A549 (cell line): ENCODE results near the gene CERS5. TPM values are rescaled to one million over a fixed set of nuclear protein-coding genes. Genes with fewer than 3 reads are reported as not detected.
A peak's percentile ranks its signal among the peaks of the same experiment; 100 is the strongest.

Experiments
- ATAC-seq, 2 experiments: fragments of 200-7000 bp in 1 of 2; fragments of >200 bp in 1 of 2; cut with Nextera tagmentation in 1 of 2; cut with Tn5 transposase in 1 of 2; 3 replicates each; pipeline versions ENCODE4 v1.8.0 to v1.9.1; 2018 to 2020; ENCODE audit warnings: mild to moderate bottlenecking in 1 of 2, moderate library complexity in 1 of 2
- CTCF ChIA-PET: fragments of 300-600 bp; sonication (Branson Sonifier 250); formaldehyde crosslinking; extraction: SDS; loops from one replicate; lab custom pipeline; 2021; ENCODE audit warnings: antibody characterized with exemption, inconsistent platforms; lab: Yijun Ruan, JAX
- POLR2A ChIA-PET: fragments of 350-600 bp; formaldehyde crosslinking; extraction: SDS; loops from one replicate; lab custom pipeline; 2021; ENCODE audit warnings: antibody characterized with exemption, inconsistent platforms; lab: Yijun Ruan, JAX
- DNase-seq, 2 experiments: peaks; one replicate each; pipeline versions ENCODE4 v3.0.0 to v3.0.0-alpha.2; 2011 to 2016; ENCODE audit warnings: low read depth in 1 of 2, low spot score in 1 of 2
- FAIRE-seq: peaks from 2 replicates; lab custom pipeline; 2011; peaks lifted over from hg19 to GRCh38; lab: Jason Lieb, UNC
- H3K27ac ChIP-seq, 2 experiments: fragments of >200 bp; sonication (Bioruptor Twin); formaldehyde crosslinking; 3 replicates each; pipeline ENCODE4 v1.5.1; 2016 to 2017
- H3K4me1 ChIP-seq: fragments of >200 bp; sonication (Bioruptor Twin); formaldehyde crosslinking; 3 replicates; pipeline ENCODE4 v1.6.1; 2016
- H3K4me2 ChIP-seq: fragments of >200 bp; sonication (Bioruptor Twin); formaldehyde crosslinking; 3 replicates; pipeline ENCODE4 v1.6.1; 2016
- H3K4me3 ChIP-seq: fragments of >200 bp; sonication (Bioruptor Twin); formaldehyde crosslinking; 3 replicates; pipeline ENCODE4 v1.5.1; 2016
- H3K9me3 ChIP-seq: fragments of >200 bp; sonication (Bioruptor Twin); formaldehyde crosslinking; 3 replicates; pipeline ENCODE4 v1.6.1; 2016
- ATOH8 ChIP-seq: fragments of 250-450 bp; sonication (Bioruptor Pico); IDR thresholded peaks from 2 replicates; pipeline ENCODE4 v1.5.0; 2020; ENCODE audit warnings: low read depth, mild to moderate bottlenecking, moderate library complexity
- BCL3 ChIP-seq: fragments of >200 bp; sonication (Bioruptor Twin); formaldehyde crosslinking; IDR thresholded peaks from 3 replicates; pipeline ENCODE4 v1.6.1; 2016
- CHD4 ChIP-seq: fragments of 200-600 bp; sonication (generic); IDR thresholded peaks from 2 replicates; pipeline ENCODE4 v1.6.1; 2016; ENCODE audit warnings: antibody characterized with exemption, mild to moderate bottlenecking, borderline replicate concordance
- EHMT2 ChIP-seq: fragments of 200-600 bp; sonication (generic); IDR thresholded peaks from 2 replicates; pipeline ENCODE4 v1.6.1; 2016; ENCODE audit warnings: antibody characterized with exemption, low read depth, mild to moderate bottlenecking, moderate library complexity
- EP300 ChIP-seq, 2 experiments: fragments of >200 bp; sonication (Bioruptor Twin); formaldehyde crosslinking; IDR thresholded peaks; 2 replicates in 1 of 2; 3 replicates in 1 of 2; pipeline ENCODE4 v1.6.1; 2016 to 2017
- ESRRA ChIP-seq: fragments of 150-350 bp; IDR thresholded peaks from 2 replicates; pipeline ENCODE4 v1.6.1; 2014; ENCODE audit warnings: mild to moderate bottlenecking, low read length, borderline replicate concordance
- FOXS1 ChIP-seq: fragments of 250-450 bp; sonication (Bioruptor Pico); IDR thresholded peaks from 2 replicates; pipeline ENCODE4 v1.5.0; 2020; ENCODE audit warnings: mild to moderate bottlenecking, moderate library complexity
- HDAC2 ChIP-seq: fragments of 200-600 bp; sonication (generic); IDR thresholded peaks from 2 replicates; pipeline ENCODE4 v1.6.1; 2016
- HOXB5 ChIP-seq: fragments of 250-450 bp; sonication (Bioruptor Pico); IDR thresholded peaks from 2 replicates; pipeline ENCODE4 v1.5.0; 2020; ENCODE audit warnings: mild to moderate bottlenecking, moderate library complexity
- MAX ChIP-seq: IDR thresholded peaks from 2 replicates; pipeline ENCODE4 v1.6.1; 2012
- MYC ChIP-seq: IDR thresholded peaks from 2 replicates; pipeline ENCODE4 v1.6.1; 2012; ENCODE audit warnings: mild to moderate bottlenecking, inconsistent platforms, low read length, improper control_type of control experiment, borderline replicate concordance
- NPAS2 ChIP-seq: fragments of 250-450 bp; sonication (Bioruptor Pico); IDR thresholded peaks from 2 replicates; pipeline ENCODE4 v1.8.0; 2022; ENCODE audit warnings: mild to moderate bottlenecking, moderate library complexity, borderline replicate concordance
- NR3C1 ChIP-seq: fragments of >200 bp; sonication (Bioruptor Twin); formaldehyde crosslinking; IDR thresholded peaks from 3 replicates; pipeline ENCODE4 v1.6.1; 2017
- PBX3 ChIP-seq: IDR thresholded peaks from 2 replicates; pipeline ENCODE4 v1.6.1; 2012
- POLR2A ChIP-seq: IDR thresholded peaks from 2 replicates; pipeline ENCODE4 v1.6.1; 2012; ENCODE audit warnings: mild to moderate bottlenecking, low read length
- POLR2AphosphoS2 ChIP-seq: conservative IDR thresholded peaks from 2 replicates; pipeline ENCODE4 v1.6.1; 2012; ENCODE audit warnings: low read length, improper control_type of control experiment, inconsistent platforms
- RAD21 ChIP-seq, 2 experiments: fragments of >200 bp in 1 of 2; sonication (Bioruptor Twin) in 1 of 2; formaldehyde crosslinking in 1 of 2; IDR thresholded peaks in 1 of 2; conservative IDR thresholded peaks in 1 of 2; 2 replicates in 1 of 2; 3 replicates in 1 of 2; pipeline ENCODE4 v1.6.1; 2012 to 2018; ENCODE audit warnings: inconsistent platforms in 1 of 2
- RARB ChIP-seq: fragments of 250-450 bp; sonication (Bioruptor Pico); IDR thresholded peaks from 2 replicates; pipeline ENCODE4 v1.8.0; 2021; ENCODE audit warnings: mild to moderate bottlenecking, moderate library complexity
- RCOR1 ChIP-seq: fragments of 150-350 bp; IDR thresholded peaks from 2 replicates; pipeline ENCODE4 v1.6.1; 2014; ENCODE audit warnings: antibody characterized with exemption, low read length, low read depth
- RFX5 ChIP-seq: fragments of 450-650 bp; IDR thresholded peaks from 2 replicates; pipeline ENCODE4 v1.7.1; 2014; ENCODE audit warnings: antibody characterized with exemption, mild to moderate bottlenecking, moderate library complexity
- SREBF2 ChIP-seq: fragments of 450-650 bp; IDR thresholded peaks from 2 replicates; pipeline ENCODE4 v1.6.1; 2014; ENCODE audit warnings: mild to moderate bottlenecking, moderate library complexity
- ZC3H11A ChIP-seq: fragments of 450-650 bp; IDR thresholded peaks from 2 replicates; pipeline ENCODE4 v1.6.1; 2014; ENCODE audit warnings: antibody characterized with exemption, mild to moderate bottlenecking
- ZNF302 ChIP-seq: fragments of 250-450 bp; sonication (Bioruptor Pico); IDR thresholded peaks from 2 replicates; pipeline ENCODE4 v1.9.0; 2021; ENCODE audit warnings: inconsistent platforms, mild to moderate bottlenecking, moderate library complexity
- ZSCAN20 ChIP-seq: fragments of 250-450 bp; sonication (Bioruptor Pico); IDR thresholded peaks from 2 replicates; pipeline ENCODE4 v1.8.0; 2022; ENCODE audit warnings: mild to moderate bottlenecking, moderate library complexity
- WGBS: methylation state at CpG from one replicate; pipeline ENCODE4 v1.1.6; 2017; ENCODE audit errors: missing lambda C conversion rate; 5-methylcytosine and 5-hydroxymethylcytosine counted together
- polyA plus RNA-seq, 4 experiments: library from polyadenylated mRNA; depleted of rRNA in 3 of 4; stranded (reverse); fragments of >200 nt; fragmentation: RNase III in 1 of 4; extraction: RNeasy Plus Mini Kit Qiagen cat#74134 plus additional on column Dnase treatment in 1 of 4; gene quantifications; 2 replicates in 3 of 4; 3 replicates in 1 of 4; pipeline ENCODE4 v1.2.3, GENCODE V29; 2011 to 2017

CERS5 gene
- polyA plus RNA-seq, 2 of the 4 experiments (the other 2 are of a cell fraction) = 16.7 to 56.3 TPM

GRCh38 chr12:50104417-50105366 lies 62.5 kb downstream of the CERS5 start (continued):
- no peak for TF ChIP-seq MYC

GRCh38 chr12:50103767-50104321 lies 63.3 kb downstream of the CERS5 start, which contains the start of gene GPD1:
Gene GPD1, plus strand, starts transcription at chr12:50104008. Its CDS starts 43 bp downstream, at chr12:50104051.
- FAIRE-seq (no peak), ATAC-seq (peak; percentile 5 to 60; a peak in 3 of 6 replicates), DNase-seq (no peak)
- no peak for TF ChIP-seq ZNF302 (CRISPR knock-in tag)
- no peak for TF ChIP-seq ESRRA
- no peak for TF ChIP-seq EP300 (IDR thresholded peaks at IDR 0.05)
- no peak for TF ChIP-seq SREBF2
- Histone ChIP-seq H3K4me2 (no peak within 1 kb of the TSS), H3K4me3 (no peak within 1 kb of the TSS), H3K4me1 (no peaks in the 10 kb centered on the region), H3K27ac (no peak within 1 kb of the TSS), H3K9me3 (no peaks in the 10 kb centered on the region)
- POLR2A ChIA-PET = interaction anchor here (0.5 to 0.8 kb wide), 3 partner anchors 8 to 19 kb away, joined by 3 to 4 read pairs (median 3); partner anchors contain the start of genes COX14 and SMARCD1
- CTCF ChIA-PET = interaction anchor here (1.0 to 17.7 kb wide), 8 partner anchors 8 to 137 kb away, joined by 3 to 309 read pairs (median 11); partner anchors contain the start of genes CERS5, COX14 and SMARCD1
- 69% methylated on average over 11 of the region's 13 CpGs for WGBS

- CTCF ChIA-PET = interaction anchor here (1.0 to 17.7 kb wide), 9 partner anchors 9 to 211 kb away, joined by 3 to 309 read pairs (median 6); partner anchors contain the start of genes CERS5, COX14 and SMARCD1
- WGBS = 100% methylated on average over 2 of the region's 2 CpGs
- FAIRE-seq (no peak), DNase-seq (no peak), ATAC-seq (no peak)
- Histone ChIP-seq H3K4me1 (no peaks in the 10 kb centered on the region), H3K4me2 (no peak overlapping the region), H3K4me3 (no peak overlapping the region), H3K9me3 (no peaks in the 10 kb centered on the region), H3K27ac (no peak overlapping the region)
- TF ChIP-seq HOXB5 (CRISPR knock-in tag) = no peak
- no peak for TF ChIP-seq CHD4
- TF ChIP-seq ESRRA = no peak
- TF ChIP-seq PBX3 = no peak
- TF ChIP-seq ZSCAN20 = no peak
- TF ChIP-seq HDAC2 = no peak
- TF ChIP-seq RARB (CRISPR knock-in tag) = no peak
- TF ChIP-seq POLR2AphosphoS2 = no peak
- no peak for TF ChIP-seq RFX5
- TF ChIP-seq RAD21 (conservative IDR thresholded peaks at IDR 0.05 in 1 of 2, IDR thresholded peaks at IDR 0.05 in 1 of 2) = no peak
- POLR2A ChIA-PET = interaction anchor here (0.6 to 0.8 kb wide), 2 partner anchors 9 to 19 kb away, joined by 3 read pairs; partner anchors contain the start of gene COX14
Observed at GRCh38 chr12:50103351-50103750, 63.8 kb downstream of the CERS5 start.

- Histone ChIP-seq H3K4me2 (no peak overlapping the region), H3K9me3 (no peaks in the 10 kb centered on the region), H3K27ac (no peak overlapping the region), H3K4me1 (no peaks in the 10 kb centered on the region), H3K4me3 (no peak overlapping the region)
- WGBS = 95% methylated on average over 8 of the region's 8 CpGs
- CTCF ChIA-PET = interaction anchor here (1.4 to 17.7 kb wide), 8 partner anchors 10 to 212 kb away, joined by 3 to 309 read pairs (median 6); partner anchors contain the start of genes CERS5, COX14 and SMARCD1
- FAIRE-seq (no peak), ATAC-seq (no peak; a peak in 1 of 6 replicates), DNase-seq (no peak)
- POLR2A ChIA-PET = interaction anchor here (0.6 to 2.7 kb wide), 5 partner anchors 9 to 20 kb away, joined by 3 to 17 read pairs (median 4); partner anchors contain the start of genes COX14 and SMARCD1
- TF ChIP-seq ATOH8 (CRISPR knock-in tag) (no peak), MAX (no peak), FOXS1 (no peak), BCL3 (no peak), PBX3 (no peak), RAD21 (conservative IDR thresholded peaks at IDR 0.05 in 1 of 2, IDR thresholded peaks at IDR 0.05 in 1 of 2) (no peak), POLR2A (no peak), RFX5 (no peak), ZSCAN20 (no peak), EHMT2 (no peak), RCOR1 (no peak), NR3C1 (no peak), ZC3H11A (no peak), NPAS2 (no peak)
Observed at GRCh38 chr12:50102646-50103309, 64.4 kb downstream of the CERS5 start.
